Epithelial cell of esophagus (primary cell): Measurements from ENCODE around the gene RBM42.
"Not testable (repeated sequence)": the region's sequence is repeated elsewhere in the genome, so short reads cannot be mapped to it uniquely, and the experiment has no call there.

ENCODE experiments used
- DNase-seq: peaks from one replicate; pipeline ENCODE4 v3.0.0; 2010; ENCODE audit warnings: low read depth
- H3K4me3 ChIP-seq: 2 replicates; pipeline ENCODE4 v1.5.1; 2011; ENCODE audit warnings: mild to moderate bottlenecking, low read length, control low read depth
- TF ChIP-seq, protein P1 (sequence below): IDR thresholded peaks from 2 replicates; pipeline ENCODE4 v1.5.1; 2011; ENCODE audit warnings: low read depth, mild to moderate bottlenecking, low read length, control low read depth, inconsistent platforms; ENCODE audit not compliant: insufficient read depth; ENCODE audit errors: missing control alignments

Gene RBM42

DNA sequence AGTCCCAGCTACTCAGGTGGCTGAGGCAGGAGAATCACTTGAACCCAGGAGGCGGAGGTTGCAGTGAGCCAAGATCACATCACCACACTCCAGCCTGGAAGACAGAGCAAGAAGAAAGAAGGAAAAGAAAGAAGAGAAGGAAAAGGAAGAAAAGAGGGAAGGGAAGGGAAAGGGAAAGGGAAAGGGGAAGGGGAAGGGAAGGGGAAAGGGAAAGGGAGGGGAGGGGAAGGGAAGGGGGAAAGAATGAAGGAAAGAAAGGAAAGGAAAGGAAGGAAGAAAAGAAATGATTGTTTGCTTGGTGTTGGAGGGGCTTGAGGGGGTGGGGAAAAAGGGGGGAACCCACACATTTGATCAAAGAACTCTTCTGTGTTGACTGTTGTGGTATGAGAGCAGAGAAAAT is 32.9 kb upstream of the RBM42 start:
- TF ChIP-seq, protein P1, sequence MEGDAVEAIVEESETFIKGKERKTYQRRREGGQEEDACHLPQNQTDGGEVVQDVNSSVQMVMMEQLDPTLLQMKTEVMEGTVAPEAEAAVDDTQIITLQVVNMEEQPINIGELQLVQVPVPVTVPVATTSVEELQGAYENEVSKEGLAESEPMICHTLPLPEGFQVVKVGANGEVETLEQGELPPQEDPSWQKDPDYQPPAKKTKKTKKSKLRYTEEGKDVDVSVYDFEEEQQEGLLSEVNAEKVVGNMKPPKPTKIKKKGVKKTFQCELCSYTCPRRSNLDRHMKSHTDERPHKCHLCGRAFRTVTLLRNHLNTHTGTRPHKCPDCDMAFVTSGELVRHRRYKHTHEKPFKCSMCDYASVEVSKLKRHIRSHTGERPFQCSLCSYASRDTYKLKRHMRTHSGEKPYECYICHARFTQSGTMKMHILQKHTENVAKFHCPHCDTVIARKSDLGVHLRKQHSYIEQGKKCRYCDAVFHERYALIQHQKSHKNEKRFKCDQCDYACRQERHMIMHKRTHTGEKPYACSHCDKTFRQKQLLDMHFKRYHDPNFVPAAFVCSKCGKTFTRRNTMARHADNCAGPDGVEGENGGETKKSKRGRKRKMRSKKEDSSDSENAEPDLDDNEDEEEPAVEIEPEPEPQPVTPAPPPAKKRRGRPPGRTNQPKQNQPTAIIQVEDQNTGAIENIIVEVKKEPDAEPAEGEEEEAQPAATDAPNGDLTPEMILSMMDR, result no peak
- H3K4me3 ChIP-seq, result no peak overlapping the region
- DNase-seq, result no peak

DNA sequence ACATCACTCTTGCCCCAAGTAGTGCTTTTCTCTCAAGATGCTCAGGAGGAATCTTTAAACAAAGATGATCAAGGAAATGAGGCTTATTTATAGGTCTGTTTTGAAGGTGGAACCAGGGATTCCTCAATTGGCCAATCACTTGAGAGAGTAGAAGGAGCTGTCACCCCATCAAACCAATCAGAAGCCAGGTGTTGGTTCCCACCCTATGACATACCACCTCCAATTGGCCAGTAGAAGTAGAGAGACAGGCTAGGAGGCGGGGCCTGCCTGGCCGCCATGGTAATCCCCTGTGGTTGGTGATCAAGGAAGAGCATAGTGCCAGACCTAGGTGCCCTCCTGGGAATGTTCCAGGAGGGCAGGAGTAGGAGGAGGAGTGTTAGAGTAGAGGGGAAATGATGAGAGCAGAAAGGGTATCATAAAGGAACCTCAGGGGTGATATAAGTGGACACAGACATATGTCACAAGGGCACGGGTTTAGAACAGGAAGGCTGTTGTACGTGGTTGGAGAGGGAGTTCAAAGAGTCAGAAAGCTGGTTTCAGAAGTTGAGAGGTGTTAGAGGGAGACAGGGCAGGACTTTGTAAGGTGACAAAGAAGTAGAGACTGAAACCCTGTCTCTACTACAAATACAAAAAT is 32.4 kb upstream of the RBM42 start:
- TF ChIP-seq, protein P1, result no peak
- no peak for DNase-seq

DNA sequence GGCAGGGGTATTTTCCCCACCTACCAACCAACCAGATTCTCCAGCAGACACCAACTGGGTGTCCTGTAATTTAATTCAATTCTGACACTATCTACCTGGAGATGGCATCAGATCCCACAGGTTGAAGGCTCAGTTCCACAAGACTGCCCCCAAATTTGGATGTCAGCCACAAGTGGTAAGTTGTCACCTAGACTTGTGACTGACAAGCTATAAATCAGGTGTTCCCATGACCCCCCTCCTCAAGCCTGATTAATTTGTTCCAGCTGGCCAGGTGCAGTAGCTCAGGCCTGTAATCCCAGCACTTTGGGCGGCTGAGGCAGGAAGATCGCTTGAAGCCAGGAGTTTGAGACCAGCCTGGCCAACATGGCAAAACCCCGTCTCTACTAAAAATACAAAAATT is 26.9 kb upstream of the RBM42 start:
- H3K4me3 ChIP-seq, result no peak overlapping the region
- TF ChIP-seq, protein P1, result no peak
- DNase-seq, result no peak

More for the DNA sequence above, 32.4 kb upstream of the RBM42 start:
- H3K4me3 ChIP-seq, result no peak overlapping the region

DNA sequence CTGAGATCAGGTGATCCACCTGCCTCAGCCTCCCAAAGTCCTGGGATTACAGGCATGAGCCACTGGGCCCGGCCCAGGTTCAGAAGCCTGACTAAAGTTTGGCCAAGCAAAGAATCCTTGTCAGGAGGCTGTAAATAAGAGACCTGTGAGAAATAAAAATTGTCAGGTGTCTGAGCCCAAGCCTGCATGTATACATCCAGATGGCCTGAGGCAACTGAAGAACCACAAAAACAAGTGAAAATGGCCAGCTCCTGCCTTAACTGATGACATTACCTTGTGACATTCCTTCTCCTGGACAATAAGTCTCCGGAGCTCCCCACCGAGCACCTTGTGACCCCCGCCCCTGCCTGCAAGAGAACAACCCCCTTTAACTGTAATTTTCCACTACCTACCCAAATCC is 24.4 kb upstream of the RBM42 start:
- DNase-seq, H3K4me3 ChIP-seq: not testable (repeated sequence)

DNA sequence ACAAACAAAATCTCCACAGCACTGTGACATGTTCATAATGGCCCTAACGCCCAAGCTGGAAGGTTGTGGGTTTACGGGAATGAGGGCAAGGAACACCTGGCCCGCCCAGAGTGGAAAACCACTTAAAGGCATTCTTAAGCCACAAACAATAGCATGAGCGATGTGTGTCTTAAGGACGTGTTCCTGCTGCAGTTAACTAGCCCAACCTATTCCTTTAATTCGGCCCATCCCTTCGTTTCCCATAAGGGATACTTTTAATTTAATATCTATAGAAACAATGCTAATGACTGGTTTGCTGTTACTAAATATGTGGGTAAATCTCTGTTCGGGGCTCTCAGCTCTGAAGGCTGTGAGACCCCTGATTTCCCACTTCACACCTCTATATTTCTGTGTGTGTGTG is 21.7 kb upstream of the RBM42 start:
- not testable (repeated sequence) for DNase-seq, H3K4me3 ChIP-seq

DNA sequence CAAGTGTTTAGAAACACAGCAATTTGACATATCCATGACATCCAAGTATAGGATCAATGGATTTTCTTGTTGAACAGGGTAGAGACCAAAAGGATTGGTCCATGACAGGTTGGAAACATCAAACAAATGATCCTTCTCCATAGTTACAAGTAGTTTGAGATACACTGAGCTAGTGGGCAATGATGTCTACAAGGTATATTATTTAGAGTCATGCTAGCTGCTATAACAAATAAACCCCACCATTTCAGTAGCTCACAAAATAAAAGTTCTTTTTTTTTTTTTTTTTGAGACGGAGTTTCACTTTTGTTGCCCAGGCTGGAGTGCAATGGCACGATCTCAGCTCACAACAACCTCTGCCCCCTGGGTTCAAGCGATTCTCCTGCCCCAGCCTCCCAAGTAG is 21.2 kb upstream of the RBM42 start:
- TF ChIP-seq, protein P1, result no peak
- H3K4me3 ChIP-seq, result no peak overlapping the region
- DNase-seq, result no peak

DNA sequence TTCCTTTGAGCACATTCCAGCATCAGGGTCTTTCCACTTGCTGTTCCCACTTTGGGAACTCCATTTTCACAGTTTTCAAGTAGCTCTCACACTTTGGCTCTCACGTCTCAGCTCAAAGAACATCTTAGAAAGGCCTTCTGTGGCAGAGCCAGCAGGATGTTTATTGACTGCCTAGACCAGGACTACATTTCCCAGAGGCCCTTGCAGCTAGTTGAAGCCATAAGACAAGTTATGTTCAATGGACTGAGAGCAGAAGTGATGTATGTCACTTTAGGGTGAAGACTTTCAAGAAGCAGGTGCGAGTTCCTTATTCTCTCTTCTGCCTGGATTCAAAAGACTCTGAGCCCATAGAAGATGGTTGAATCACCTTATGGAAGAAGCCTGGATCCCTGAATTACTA is 20.6 kb upstream of the RBM42 start:
- H3K4me3 ChIP-seq, result no peak overlapping the region
- no peak for DNase-seq
- TF ChIP-seq, protein P1, result no peak

DNA sequence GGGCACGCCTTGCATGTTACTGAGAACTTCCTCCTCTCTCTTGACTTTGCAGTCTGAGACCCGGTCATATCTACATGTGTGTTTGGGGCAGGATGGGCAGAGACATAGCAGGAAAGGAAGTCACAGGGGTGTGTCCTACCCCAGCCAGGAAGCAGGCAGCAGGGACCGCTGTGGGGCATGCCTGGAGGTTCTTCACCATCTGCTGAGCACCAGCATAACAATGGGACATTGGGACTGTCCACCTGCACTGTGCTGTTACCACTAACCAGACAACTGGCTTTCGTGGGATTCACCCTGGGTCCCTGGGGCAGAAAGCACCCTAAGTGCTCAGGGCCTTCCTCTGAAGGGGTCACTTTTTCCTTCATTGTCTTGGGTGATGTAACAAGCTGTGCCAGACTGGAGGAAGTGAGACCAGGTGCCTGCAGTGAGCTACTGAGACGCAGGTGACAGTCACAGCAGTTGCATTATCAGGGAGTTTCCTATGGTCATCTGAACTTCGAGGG is 18.9 kb upstream of the RBM42 start:
- DNase-seq, result no peak
- TF ChIP-seq, protein P1, result no peak
- H3K4me3 ChIP-seq, result no peak overlapping the region
